Panc1 (cell line): ENCODE data around the gene APCDD1L. TPM values are rescaled to one million over a fixed set of nuclear protein-coding genes. Genes with fewer than 3 reads are reported as not detected.

Source experiments
- ATAC-seq: fragments of 200-7000 bp; cut with Tn5 transposase; 2 replicates; pipeline ENCODE4 v1.9.1; 2020; ENCODE audit warnings: mild to moderate bottlenecking, moderate library complexity
- BruUV-seq: library from RNA; stranded (reverse); fragments of 400-500 nt; replicated peaks from 2 replicates; lab custom pipeline; 2021; lab: Mats Ljungman, UMichigan
- CTCF ChIA-PET: fragments of 300-600 bp; sonication (Branson Sonifier 250); formaldehyde crosslinking; loops from one replicate; lab custom pipeline; 2022; ENCODE audit warnings: antibody characterized with exemption; lab: Charles Lee
- POLR2A ChIA-PET: fragments of 300-600 bp; sonication (Branson Sonifier 250); formaldehyde crosslinking; loops from one replicate; lab custom pipeline; 2022; ENCODE audit warnings: antibody characterized with exemption; lab: Charles Lee
- DNase-seq: peaks from one replicate; pipeline ENCODE4 v3.0.0-alpha.2; 2010; ENCODE audit warnings: low read depth, low spot score
- H3K27ac ChIP-seq: 2 replicates; pipeline ENCODE4 v1.5.1; 2011; ENCODE audit warnings: mild to moderate bottlenecking, low read length, inconsistent platforms
- H3K27me3 ChIP-seq: fragments of 200-500 bp; sonication (Bioruptor generic); 2 replicates; pipeline ENCODE4 v1.6.0; 2014; ENCODE audit warnings: low read length, inconsistent platforms; ENCODE audit not compliant: control insufficient read depth, insufficient read depth
- H3K36me3 ChIP-seq: fragments of 200-500 bp; sonication (Bioruptor generic); 2 replicates; pipeline ENCODE4 v1.5.1; 2014; ENCODE audit warnings: inconsistent platforms, mild to moderate bottlenecking, low read length, moderate library complexity; ENCODE audit not compliant: control insufficient read depth, insufficient read depth
- H3K4me1 ChIP-seq: 2 replicates; pipeline ENCODE4 v1.5.1; 2011; ENCODE audit warnings: inconsistent platforms, mild to moderate bottlenecking, low read length, moderate library complexity; ENCODE audit not compliant: control insufficient read depth, insufficient read depth
- H3K4me3 ChIP-seq, 2 experiments: 2 replicates each; pipeline ENCODE4 v1.5.1; 2011 to 2012; ENCODE audit warnings: low read depth in 2 of 2, low read length in 2 of 2, mild to moderate bottlenecking in 2 of 2, inconsistent platforms in 1 of 2, moderate library complexity in 1 of 2
- H3K9me3 ChIP-seq: fragments of 200-500 bp; sonication (Bioruptor generic); 2 replicates; pipeline ENCODE4 v1.5.1; 2014; ENCODE audit warnings: low read depth, mild to moderate bottlenecking, inconsistent platforms, low read length, moderate library complexity; ENCODE audit not compliant: control insufficient read depth, insufficient read depth
- CTCF ChIP-seq: fragments of 450-650 bp; IDR thresholded peaks from 2 replicates; pipeline ENCODE4 v1.5.1; 2017; ENCODE audit warnings: mild to moderate bottlenecking
- POLR2AphosphoS5 ChIP-seq: IDR thresholded peaks from 2 replicates; pipeline ENCODE4 v1.6.1; 2012; ENCODE audit warnings: mild to moderate bottlenecking, low read depth, low read length, moderate library complexity
- REST ChIP-seq, 2 experiments: IDR thresholded peaks; 2 replicates each; pipeline ENCODE4 v1.6.1; 2011 to 2012; ENCODE audit warnings: low read depth in 2 of 2, control low read depth in 1 of 2, low read length in 1 of 2, mild to moderate bottlenecking in 1 of 2, moderate library complexity in 1 of 2; ENCODE audit not compliant: insufficient read depth in 1 of 2
- SIN3A ChIP-seq: IDR thresholded peaks from 2 replicates; pipeline ENCODE4 v1.6.1; 2012; ENCODE audit warnings: low read depth, mild to moderate bottlenecking, low read length, moderate library complexity, borderline replicate concordance; ENCODE audit not compliant: insufficient read depth
- TCF7L2 ChIP-seq: IDR thresholded peaks from 2 replicates; pipeline ENCODE4 v1.6.1; 2011; ENCODE audit warnings: mild to moderate bottlenecking, low read depth, low read length, inconsistent platforms
- in situ Hi-C: cut with HindIII; loops from 2 replicates; pipeline ENCODE4 v1.10.0; 2016; ENCODE audit warnings: low sequenced_read_pairs, low pct_unique_long_range_greater_than_20kb
- intact Hi-C: fragments of 100-400 bp; cut with micrococcal nuclease; formaldehyde crosslinking; loops from one replicate; pipeline ENCODE4 v1.10.0; 2022; ENCODE audit not compliant: unreplicated experiment
- total RNA-seq: library from RNA; stranded (reverse); gene quantifications from one replicate; pipeline ENCODE4 v1.2.1, GENCODE V29; 2021; ENCODE audit not compliant: unreplicated experiment

The APCDD1L gene
- total RNA-seq, 1 experiment from 2014 or later = 0.62 TPM

GRCh38 chr20:58449681-58450221, 65.4 kb downstream of the APCDD1L start:
- BruUV-seq = no TSS peak
- TF ChIP-seq CTCF (no peak), TCF7L2 (no peak), REST (IDR thresholded peaks at IDR 0.05; ENCODE audit: insufficient read depth in 1 of 2, low read depth in 2 of 2, low read length in 1 of 2) (no peak), POLR2AphosphoS5 (no peak), SIN3A (no peak)
- H3K36me3 ChIP-seq = no peaks in the 10 kb centered on the region; the same call in 1 of the 2 replicates
- no peaks in the 10 kb centered on the region for H3K27me3 ChIP-seq
- no peaks in the 10 kb centered on the region for H3K4me1 ChIP-seq
- in situ Hi-C loops = no loop called here
- H3K9me3 ChIP-seq = peaks cover 4% of the 10 kb centered on the region; the same call in 1 of the 2 replicates
- no peak overlapping the region for H3K4me3 ChIP-seq
- POLR2A ChIA-PET = interaction anchor here (0.7 kb wide), 1 partner anchor 94 kb away, joined by 3 read pairs; no protein-coding TSS in a partner anchor
- CTCF ChIA-PET = no interaction called here
- DNase-seq (no peak), ATAC-seq (no peak)
- no peak overlapping the region for H3K27ac ChIP-seq
- intact Hi-C loops = loop anchor here (10.0 kb wide), 1 partner anchor 215 kb away; no protein-coding TSS in a partner anchor

- in situ Hi-C loops = no loop called here
- TF ChIP-seq REST (IDR thresholded peaks at IDR 0.05; ENCODE audit: insufficient read depth in 1 of 2, low read depth in 2 of 2, low read length in 1 of 2) (no peak), SIN3A (no peak), TCF7L2 (no peak), POLR2AphosphoS5 (no peak), CTCF (no peak)
- ChIA-PET CTCF (interaction anchor here (0.6 kb wide), 2 partner anchors 133 to 623 kb away, joined by 3 to 9 read pairs; no protein-coding TSS in a partner anchor), POLR2A (no interaction called here)
- BruUV-seq = no TSS peak
- DNase-seq (no peak), ATAC-seq (no peak)
- peaks cover 2% of the 10 kb centered on the region; the same call in 1 of the 2 replicates for H3K36me3 ChIP-seq
- H3K9me3 ChIP-seq = no peaks in the 10 kb centered on the region; the same call in 1 of the 2 replicates
- H3K4me1 ChIP-seq = no peaks in the 10 kb centered on the region
- H3K27me3 ChIP-seq = no peaks in the 10 kb centered on the region
- no peak overlapping the region for H3K4me3 ChIP-seq
- H3K27ac ChIP-seq = no peak overlapping the region
- intact Hi-C loops = loop anchor here (10.0 kb wide), 1 partner anchor 214 kb away; no protein-coding TSS in a partner anchor
These were observed 66.2 kb downstream of the APCDD1L start for GRCh38 chr20:58448958-58449357.
